Retinal pigment epithelial cell (primary cell): ENCODE measurements around the gene GRID1.
"Not testable (repeated sequence)": the region's sequence is repeated elsewhere in the genome, so short reads cannot be mapped to it uniquely, and the experiment has no call there.

Experiments
- DNase-seq: peaks from one replicate; pipeline ENCODE4 v3.0.0-alpha.2; 2010; ENCODE audit warnings: low read depth
- H3K4me3 ChIP-seq: 2 replicates; pipeline ENCODE4 v1.5.1; 2011; ENCODE audit warnings: mild to moderate bottlenecking, low read length, control low read depth, moderate library complexity
- TF ChIP-seq, protein P1 (sequence below): conservative IDR thresholded peaks from 2 replicates; pipeline ENCODE4 v1.5.1; 2011; ENCODE audit warnings: low read depth, low read length, control low read depth, inconsistent platforms

The GRID1 gene

DNA sequence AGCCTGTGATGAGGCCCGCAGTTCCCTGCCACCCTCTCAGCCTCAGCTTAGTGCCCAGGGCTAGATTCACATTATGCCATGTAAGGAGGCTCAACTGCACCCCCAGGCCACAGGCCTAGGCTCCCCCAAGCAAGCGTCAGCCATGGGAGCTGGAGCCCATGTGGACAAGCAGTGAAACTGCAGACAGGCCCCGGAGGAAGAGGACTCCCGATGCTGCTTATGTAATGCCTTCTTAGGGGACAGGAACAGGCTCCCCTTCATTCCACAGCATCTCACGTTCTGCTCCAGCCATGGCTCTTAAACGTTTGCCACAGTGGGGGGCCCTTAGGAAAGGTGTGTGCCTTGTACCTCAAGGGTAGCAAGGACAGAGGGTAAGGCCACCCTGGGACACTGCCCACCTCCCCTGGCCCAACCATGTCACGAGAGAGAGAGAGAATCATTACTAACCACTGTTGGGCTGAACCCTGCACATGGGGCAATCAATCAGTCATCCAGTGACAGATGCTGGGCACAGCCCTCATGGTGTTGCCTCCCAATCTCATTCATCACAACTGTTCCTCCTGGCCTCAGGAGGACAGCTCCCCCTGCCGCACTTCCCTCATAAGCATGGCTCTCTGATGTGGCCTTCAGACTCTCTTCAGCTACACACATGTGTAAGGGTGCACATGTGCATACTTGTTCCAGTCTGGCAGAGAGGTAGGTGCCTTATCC lies 263.0 kb downstream of the GRID1 start:
- no peak overlapping the region for H3K4me3 ChIP-seq
- no peak for DNase-seq
- TF ChIP-seq, protein P1, sequence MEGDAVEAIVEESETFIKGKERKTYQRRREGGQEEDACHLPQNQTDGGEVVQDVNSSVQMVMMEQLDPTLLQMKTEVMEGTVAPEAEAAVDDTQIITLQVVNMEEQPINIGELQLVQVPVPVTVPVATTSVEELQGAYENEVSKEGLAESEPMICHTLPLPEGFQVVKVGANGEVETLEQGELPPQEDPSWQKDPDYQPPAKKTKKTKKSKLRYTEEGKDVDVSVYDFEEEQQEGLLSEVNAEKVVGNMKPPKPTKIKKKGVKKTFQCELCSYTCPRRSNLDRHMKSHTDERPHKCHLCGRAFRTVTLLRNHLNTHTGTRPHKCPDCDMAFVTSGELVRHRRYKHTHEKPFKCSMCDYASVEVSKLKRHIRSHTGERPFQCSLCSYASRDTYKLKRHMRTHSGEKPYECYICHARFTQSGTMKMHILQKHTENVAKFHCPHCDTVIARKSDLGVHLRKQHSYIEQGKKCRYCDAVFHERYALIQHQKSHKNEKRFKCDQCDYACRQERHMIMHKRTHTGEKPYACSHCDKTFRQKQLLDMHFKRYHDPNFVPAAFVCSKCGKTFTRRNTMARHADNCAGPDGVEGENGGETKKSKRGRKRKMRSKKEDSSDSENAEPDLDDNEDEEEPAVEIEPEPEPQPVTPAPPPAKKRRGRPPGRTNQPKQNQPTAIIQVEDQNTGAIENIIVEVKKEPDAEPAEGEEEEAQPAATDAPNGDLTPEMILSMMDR = no peak

DNA sequence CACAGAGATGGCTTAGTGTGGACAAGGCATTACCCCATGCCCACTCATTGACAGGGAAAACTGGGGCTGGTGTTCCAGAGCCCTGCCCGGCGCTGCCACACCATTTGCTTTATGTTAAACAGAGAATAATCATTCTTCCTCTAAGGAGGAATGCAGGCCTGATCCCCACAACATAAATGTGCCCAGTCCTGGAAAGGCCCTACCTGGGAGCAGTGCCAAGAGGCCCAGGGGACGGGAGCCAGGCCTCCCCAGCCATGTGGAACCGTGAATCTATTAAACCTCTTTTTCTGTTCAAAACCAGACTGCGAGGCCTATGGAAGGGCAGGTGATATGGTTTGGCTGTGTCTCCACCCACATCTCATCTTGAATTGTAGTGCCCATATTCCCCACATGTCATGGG lies 264.1 kb downstream of the GRID1 start:
- H3K4me3 ChIP-seq = no peak overlapping the region
- no peak for DNase-seq
- TF ChIP-seq, protein P1 = no peak

DNA sequence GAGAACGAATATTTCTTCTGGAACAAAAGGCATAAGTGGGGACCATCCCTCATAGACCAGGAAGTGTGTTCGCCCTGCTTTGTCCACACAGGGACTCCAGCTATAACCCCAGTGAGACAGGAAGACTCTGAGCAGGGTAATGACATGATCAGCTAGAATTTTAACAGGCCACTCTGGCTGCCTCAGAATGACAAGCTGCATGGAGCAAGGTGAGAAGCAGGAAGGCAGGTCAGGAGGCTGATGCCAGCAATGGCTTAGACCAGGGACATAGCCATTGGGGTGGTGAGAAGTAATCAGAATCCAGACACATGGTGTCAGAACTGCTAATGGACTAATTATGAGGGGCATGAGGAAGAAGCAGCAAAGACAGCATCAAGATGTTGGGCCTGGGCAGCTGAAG lies 264.6 kb downstream of the GRID1 start:
- TF ChIP-seq, protein P1 = no peak

DNA sequence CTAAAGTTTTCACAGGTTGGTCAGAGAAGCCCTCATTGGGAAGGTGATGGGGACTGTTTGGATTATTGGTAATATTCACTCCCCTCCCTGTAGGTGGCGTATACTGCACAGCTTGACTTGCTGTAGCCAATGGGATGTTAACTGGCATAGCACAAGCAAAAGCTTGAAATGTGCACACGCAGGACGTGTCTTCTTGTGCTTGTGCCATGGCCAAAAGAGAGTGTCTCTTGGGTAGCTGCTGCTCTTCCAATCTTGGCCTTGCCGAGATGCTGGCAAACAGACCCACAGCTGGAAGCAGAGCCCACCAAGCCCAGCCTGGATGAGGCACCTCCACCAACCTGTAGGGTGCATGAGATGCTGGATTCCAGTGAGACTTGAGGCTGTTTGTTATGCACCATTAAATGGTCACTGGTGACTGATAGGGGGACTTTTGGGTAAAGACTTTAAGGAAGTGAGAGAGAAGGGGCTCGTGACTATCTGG lies 266.0 kb downstream of the GRID1 start:
- TF ChIP-seq, protein P1 = peak; percentile 15
- no peak for DNase-seq
- H3K4me3 ChIP-seq = no peak overlapping the region

More for the DNA sequence above, 264.6 kb downstream of the GRID1 start:
- no peak for DNase-seq
- no peak overlapping the region for H3K4me3 ChIP-seq

DNA sequence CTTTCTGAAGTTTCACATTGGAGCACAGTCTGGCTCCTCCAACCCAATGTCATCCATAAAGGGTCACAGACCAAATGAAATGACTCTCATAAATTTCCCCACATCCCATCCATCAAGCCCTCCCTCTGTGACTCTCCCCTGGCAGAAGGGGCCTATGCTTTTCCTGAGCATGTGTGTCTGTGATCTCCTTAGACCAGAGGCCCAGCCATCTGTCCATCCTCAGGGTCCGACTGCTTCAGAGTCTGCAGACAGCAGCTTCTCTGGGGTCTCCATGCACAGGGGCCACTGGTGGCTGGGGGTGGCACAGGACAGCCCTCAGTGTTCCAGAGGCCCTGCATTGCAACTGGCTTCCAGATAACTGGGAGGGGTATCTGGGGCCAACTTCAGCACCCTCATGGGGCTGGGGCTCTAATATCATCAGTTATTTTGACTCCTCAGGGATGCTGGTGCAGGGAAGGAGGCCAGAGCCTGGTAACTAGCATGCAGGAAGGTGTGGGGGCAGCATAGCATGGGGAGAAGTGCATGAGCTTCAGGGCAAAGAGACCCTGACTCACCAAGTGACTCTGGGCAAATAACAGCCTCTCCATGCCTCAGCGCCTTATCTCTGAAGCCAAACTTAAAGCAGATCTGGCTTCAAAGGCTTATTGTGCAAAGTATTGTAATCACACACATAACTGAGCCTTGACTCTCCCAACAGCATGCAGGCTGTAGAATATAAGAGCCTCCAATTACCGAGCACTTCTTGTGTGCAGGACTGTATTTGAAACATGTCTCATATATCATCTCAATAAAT lies 266.9 kb downstream of the GRID1 start:
- TF ChIP-seq, protein P1 = no peak
- DNase-seq = no peak
- no peak overlapping the region for H3K4me3 ChIP-seq

DNA sequence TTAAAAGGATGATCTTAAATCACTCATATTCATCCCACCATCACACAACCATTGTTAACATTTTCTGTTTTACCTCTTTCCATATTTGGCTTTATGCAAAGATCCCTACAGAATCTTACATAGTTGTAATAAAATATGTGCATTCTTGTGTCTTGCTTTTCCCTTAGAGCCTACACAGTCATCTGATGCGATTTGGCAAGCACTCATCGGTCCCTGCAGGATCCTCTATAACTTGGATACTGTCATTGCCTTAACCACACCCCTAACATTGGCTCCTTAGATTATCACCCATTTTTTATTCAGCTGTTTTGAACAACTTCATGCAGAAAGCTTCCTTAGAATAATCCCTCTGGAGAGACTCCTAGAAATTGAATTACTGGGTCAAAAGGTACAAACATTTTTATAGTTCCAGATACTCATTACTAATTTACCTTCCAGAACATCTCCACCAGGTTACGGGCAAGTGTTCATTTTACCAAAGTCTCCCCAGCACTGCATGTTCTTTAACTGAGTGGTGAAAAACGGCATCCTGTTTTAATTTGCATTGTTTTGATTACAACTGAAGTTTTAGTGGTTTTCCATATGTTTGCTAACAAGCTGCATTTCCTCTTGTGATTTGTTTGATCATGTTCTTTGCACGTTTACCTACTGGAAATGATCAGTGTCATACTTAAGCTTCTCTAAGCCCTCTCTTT lies 268.3 kb downstream of the GRID1 start:
- DNase-seq = no peak
- no peak overlapping the region for H3K4me3 ChIP-seq
- TF ChIP-seq, protein P1 = no peak

DNA sequence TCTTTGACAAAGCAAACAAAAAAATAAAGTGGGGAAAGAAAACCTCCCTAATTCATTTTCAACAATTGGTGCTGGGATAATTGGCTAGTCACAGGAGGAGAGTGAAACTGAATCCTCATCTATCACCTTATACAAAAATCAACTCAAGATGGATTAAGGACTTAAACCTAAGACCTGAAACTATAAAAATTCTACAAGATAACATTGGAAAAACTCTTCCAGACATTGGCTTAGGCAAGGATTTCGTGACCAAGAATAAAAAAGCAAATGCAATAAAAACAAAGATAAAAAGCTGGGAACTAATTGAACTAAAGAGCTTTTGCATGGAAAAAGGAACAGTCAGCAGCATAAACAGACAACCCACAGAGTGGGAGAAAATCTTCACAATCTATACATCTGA lies 271.5 kb downstream of the GRID1 start:
- H3K4me3 ChIP-seq, DNase-seq: not testable (repeated sequence)

DNA sequence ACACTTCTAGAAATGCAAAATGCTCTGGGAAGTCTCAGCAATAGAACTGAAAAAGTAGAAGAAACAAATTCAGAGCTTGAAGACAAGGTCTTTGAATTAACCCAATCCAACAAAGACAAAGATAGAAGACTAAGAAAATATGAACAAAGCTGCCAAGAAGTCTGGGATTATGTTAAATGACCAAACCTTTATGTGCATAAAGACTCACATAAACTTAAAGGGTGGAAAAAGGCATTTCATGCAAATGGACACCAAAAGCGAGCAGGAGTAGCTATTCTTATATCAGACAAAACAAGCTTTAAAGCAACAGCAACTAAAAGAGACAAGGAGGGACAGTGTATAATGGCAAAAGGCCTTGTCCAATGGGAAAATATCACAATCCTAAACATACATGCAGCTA lies 274.3 kb downstream of the GRID1 start:
- H3K4me3 ChIP-seq, DNase-seq: not testable (repeated sequence)
